Measurements from ENCODE around the gene SMG9.

GRCh38 chr19:43798026-43798545 lies 43.3 kb upstream of the SMG9 start:
- no peak for TF ChIP-seq POLR2AphosphoS5 (IDR thresholded peaks at IDR 0.05; ENCODE audit: low read depth, low read length)
- TF ChIP-seq CTCF (IDR thresholded peaks at IDR 0.05): no peak
- TF ChIP-seq SIN3A (IDR thresholded peaks at IDR 0.05; ENCODE audit: borderline replicate concordance, insufficient read depth, low read depth, low read length): no peak
- TF ChIP-seq, protein P1, sequence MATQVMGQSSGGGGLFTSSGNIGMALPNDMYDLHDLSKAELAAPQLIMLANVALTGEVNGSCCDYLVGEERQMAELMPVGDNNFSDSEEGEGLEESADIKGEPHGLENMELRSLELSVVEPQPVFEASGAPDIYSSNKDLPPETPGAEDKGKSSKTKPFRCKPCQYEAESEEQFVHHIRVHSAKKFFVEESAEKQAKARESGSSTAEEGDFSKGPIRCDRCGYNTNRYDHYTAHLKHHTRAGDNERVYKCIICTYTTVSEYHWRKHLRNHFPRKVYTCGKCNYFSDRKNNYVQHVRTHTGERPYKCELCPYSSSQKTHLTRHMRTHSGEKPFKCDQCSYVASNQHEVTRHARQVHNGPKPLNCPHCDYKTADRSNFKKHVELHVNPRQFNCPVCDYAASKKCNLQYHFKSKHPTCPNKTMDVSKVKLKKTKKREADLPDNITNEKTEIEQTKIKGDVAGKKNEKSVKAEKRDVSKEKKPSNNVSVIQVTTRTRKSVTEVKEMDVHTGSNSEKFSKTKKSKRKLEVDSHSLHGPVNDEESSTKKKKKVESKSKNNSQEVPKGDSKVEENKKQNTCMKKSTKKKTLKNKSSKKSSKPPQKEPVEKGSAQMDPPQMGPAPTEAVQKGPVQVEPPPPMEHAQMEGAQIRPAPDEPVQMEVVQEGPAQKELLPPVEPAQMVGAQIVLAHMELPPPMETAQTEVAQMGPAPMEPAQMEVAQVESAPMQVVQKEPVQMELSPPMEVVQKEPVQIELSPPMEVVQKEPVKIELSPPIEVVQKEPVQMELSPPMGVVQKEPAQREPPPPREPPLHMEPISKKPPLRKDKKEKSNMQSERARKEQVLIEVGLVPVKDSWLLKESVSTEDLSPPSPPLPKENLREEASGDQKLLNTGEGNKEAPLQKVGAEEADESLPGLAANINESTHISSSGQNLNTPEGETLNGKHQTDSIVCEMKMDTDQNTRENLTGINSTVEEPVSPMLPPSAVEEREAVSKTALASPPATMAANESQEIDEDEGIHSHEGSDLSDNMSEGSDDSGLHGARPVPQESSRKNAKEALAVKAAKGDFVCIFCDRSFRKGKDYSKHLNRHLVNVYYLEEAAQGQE (IDR thresholded peaks at IDR 0.05; ENCODE audit: insufficient read depth in 1 of 2, low read depth in 2 of 2, low read length in 1 of 2): no peak
- TF ChIP-seq TCF7L2 (IDR thresholded peaks at IDR 0.05; ENCODE audit: low read depth, low read length): no peak
